Stimulated activated naive CD8-positive, alpha-beta T cell treated with anti-CD3 and anti-CD28 coated beads, Interleukin-15, amount 100 ng/mL, for 72 hours (primary cell): ENCODE results near the gene ISG15.
"Not testable (repeated sequence)": the region's sequence is repeated elsewhere in the genome, so short reads cannot be mapped to it uniquely, and the experiment has no call there.

Experiments used
- ATAC-seq: fragments of 150-1000 bp; cut with Tn5 transposase; 2 replicates; pipeline ENCODE4 v1.10.0; 2021; ENCODE audit warnings: mild to moderate bottlenecking, moderate library complexity
- DNase-seq, 2 donors: peaks; one replicate each; pipeline ENCODE4 v3.0.0; 2021 to 2022
- H3K27ac Mint-ChIP-seq, 2 donors: one replicate each; pipeline ENCODE4 v1.8.0; 2022; ENCODE audit warnings: mild to moderate bottlenecking in 2 of 2, mixed read lengths in 2 of 2, moderate library complexity in 2 of 2
- H3K27me3 Mint-ChIP-seq: one replicate; pipeline ENCODE4 v1.8.0; 2022; ENCODE audit warnings: mixed read lengths
- H3K4me1 Mint-ChIP-seq: one replicate; pipeline ENCODE4 v1.8.0; 2022; ENCODE audit warnings: mild to moderate bottlenecking, mixed read lengths
- H3K4me3 Mint-ChIP-seq, 2 donors: one replicate each; pipeline ENCODE4 v1.8.0; 2022; ENCODE audit warnings: mild to moderate bottlenecking in 2 of 2, mixed read lengths in 2 of 2, moderate library complexity in 1 of 2
- H3K9me3 Mint-ChIP-seq, 2 donors: one replicate each; pipeline ENCODE4 v1.8.0; 2022; ENCODE audit warnings: mixed read lengths in 2 of 2

The ISG15 gene

GRCh38 chr1:972726-973458 is 40.4 kb upstream of the ISG15 start:
- Mint-ChIP-seq H3K27ac (no peak overlapping the region), H3K4me3 (no peak overlapping the region), H3K27me3 (peaks cover 82% of the 10 kb centered on the region), H3K9me3 (peaks cover 0 to under 1% of the 10 kb centered on the region in 2 donors), H3K4me1 (peaks cover 8% of the 10 kb centered on the region)
- DNase-seq, result no peak
- no peak for ATAC-seq

- H3K27ac Mint-ChIP-seq, result no peak overlapping the region
- DNase-seq (no peak), ATAC-seq (no peak)
- no peak overlapping the region for H3K4me3 Mint-ChIP-seq
- peaks cover 0 to 7% of the 10 kb centered on the region in 2 donors for H3K9me3 Mint-ChIP-seq
- H3K4me1 Mint-ChIP-seq, result peaks cover 13% of the 10 kb centered on the region
- peaks cover 82% of the 10 kb centered on the region for H3K27me3 Mint-ChIP-seq
These were observed 39.6 kb upstream of the ISG15 start for GRCh38 chr1:973459-974292.

DNA sequence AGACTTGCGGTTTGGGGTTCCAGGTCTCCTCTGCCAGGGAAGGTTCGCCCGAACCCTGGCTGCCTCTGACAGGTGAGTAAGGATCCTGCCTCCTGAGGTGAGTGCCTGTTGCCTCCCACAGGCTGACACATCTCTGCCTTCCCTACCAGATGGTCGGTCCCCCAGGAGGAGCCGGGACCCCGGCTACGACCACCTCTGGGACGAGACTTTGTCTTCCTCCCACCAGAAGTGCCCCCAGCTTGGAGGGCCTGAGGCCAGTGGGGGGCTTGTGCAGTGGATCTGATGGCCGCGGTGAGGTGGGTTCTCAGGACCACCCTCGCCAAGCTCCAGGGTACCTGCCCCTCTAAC is 39.0 kb upstream of the ISG15 start:
- Mint-ChIP-seq H3K4me3 (no peak overlapping the region), H3K9me3 (peaks cover 0 to 7% of the 10 kb centered on the region in 2 donors), H3K27me3 (peaks cover 76% of the 10 kb centered on the region), H3K4me1 (peaks cover 13% of the 10 kb centered on the region), H3K27ac (no peak overlapping the region)
- DNase-seq (no peak), ATAC-seq (no peak)

DNA sequence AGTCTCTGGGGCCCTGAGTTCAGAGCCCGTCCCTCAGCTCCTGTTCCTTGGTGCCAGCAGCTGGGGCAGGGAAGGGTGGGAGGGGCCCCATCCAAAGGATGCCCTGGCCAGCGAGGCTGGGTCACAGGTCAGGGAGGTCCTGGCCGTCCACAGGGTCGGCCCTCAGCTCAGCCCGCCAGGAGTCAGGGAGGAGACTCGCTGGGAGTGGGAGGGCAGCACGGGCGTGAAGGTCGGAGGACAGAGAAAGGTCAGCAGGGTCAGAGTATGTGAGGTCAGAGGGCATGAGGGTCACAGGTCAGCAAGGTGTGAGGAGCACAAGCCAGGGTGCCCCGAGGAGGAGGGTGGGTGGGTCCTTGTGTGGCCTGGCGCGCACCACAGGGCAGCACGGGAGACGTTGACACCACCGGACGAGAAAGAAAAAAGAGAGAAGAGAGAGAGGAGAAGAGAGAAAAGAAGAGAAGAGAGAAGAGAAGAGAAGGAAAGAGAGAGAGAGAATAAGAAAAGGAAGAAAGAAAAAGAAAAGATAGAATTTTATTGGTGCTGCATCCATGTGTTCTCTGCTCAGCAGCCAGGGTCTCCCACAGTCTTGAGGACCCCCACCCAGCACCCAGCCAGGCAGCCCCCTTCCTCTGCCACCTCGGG is 38.5 kb upstream of the ISG15 start:
- DNase-seq (no peak), ATAC-seq (no peak)
- H3K27me3 Mint-ChIP-seq, result peaks cover 70% of the 10 kb centered on the region
- H3K9me3 Mint-ChIP-seq, result peaks cover 0 to 7% of the 10 kb centered on the region in 2 donors
- no peak overlapping the region for H3K27ac Mint-ChIP-seq
- no peak overlapping the region for H3K4me3 Mint-ChIP-seq
- peaks cover 13% of the 10 kb centered on the region for H3K4me1 Mint-ChIP-seq

DNA sequence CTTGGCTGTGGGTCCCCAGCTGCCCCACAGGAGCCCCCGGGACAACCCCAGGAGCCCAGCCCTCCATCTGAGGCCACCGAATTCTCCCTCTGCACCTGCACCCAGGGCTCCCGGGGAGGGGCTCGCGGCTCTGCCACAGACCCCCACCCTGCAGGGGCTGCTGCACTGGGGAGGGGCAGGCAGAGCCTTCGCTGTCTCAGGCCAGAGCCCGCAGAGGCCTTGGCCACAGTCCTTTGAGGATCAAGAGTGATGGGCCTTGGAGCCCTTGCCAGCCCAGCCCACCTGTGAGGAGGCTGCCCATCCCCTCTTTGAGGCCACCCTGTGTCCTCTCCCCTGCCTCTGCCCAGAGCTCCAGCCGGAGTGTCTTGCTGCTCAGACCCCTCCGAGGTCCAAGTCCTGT is 37.9 kb upstream of the ISG15 start:
- no peak for ATAC-seq
- H3K4me3 Mint-ChIP-seq, result no peak overlapping the region
- H3K4me1 Mint-ChIP-seq, result peaks cover 13% of the 10 kb centered on the region
- peaks cover 0 to 7% of the 10 kb centered on the region in 2 donors for H3K9me3 Mint-ChIP-seq
- no peak overlapping the region for H3K27ac Mint-ChIP-seq
- DNase-seq, result no peak
- H3K27me3 Mint-ChIP-seq, result peaks cover 65% of the 10 kb centered on the region

DNA sequence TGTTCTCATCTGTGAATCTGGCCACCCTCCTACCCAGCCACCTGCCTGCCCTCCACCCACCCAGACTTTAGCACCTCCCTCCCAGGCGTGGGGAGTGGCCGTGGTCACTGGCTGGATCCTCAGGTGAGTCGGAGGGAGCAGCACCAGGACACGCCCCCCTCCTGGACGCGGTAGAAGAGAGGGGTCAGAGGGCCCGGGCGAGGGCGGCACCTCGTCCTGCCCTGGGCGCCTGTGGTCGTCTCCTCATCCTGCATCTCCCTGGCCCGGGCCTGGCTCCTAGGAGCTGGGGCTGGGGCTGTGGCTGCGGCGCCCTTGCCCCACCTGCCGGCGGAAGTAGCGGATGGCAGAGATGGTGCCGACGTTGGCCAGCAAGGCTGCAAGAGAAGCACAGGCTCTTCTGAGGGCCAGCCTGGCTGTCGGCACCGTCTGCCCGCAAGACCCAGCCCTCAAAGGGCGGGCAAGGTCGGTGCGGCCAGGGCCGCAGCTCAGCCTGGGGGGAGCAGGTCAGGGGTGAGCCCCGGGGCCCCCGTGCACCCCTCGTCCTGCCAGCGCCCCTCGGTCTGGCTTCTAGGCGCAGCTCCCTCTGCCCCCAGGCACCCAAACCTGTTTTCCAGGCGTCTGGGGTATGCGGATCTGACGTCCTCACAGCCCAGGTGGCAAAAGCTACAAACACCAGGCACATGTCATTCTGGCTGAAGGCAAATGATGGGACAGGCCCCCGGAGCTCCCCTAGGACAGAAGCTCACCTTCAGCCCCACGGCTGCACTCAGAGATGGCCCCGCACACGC is 37.2 kb upstream of the ISG15 start:
- DNase-seq (peak; percentile 70 to 71), ATAC-seq (peak; percentile 81)
- Mint-ChIP-seq H3K27me3 (peaks cover 58% of the 10 kb centered on the region), H3K9me3 (peaks cover 0 to 7% of the 10 kb centered on the region in 2 donors), H3K4me3 (peak overlapping the region; percentile 9 to 29), H3K27ac (no peak overlapping the region), H3K4me1 (peaks cover 13% of the 10 kb centered on the region)

DNA sequence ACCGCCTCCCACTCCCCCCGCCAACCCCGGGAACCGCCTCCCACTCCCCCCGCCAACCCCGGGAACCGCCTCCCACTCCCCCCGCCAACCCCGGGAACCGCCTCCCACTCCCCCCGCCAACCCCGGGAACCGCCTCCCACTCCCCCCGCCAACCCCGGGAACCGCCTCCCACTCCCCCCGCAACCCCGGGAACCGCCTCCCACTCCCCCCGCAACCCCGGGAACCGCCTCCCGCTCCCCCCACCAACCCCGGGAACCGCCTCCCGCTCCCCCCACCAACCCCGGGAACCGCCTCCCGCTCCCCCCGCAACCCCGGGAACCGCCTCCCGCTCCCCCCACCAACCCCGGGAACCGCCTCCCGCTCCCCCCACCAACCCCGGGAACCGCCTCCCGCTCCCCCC is 36.5 kb upstream of the ISG15 start:
- Mint-ChIP-seq H3K4me1 (peaks cover 13% of the 10 kb centered on the region), H3K27me3 (peaks cover 51% of the 10 kb centered on the region)
- not testable (repeated sequence) for ATAC-seq, H3K4me3 Mint-ChIP-seq, H3K9me3 Mint-ChIP-seq, DNase-seq, H3K27ac Mint-ChIP-seq

- no peak overlapping the region for H3K27ac Mint-ChIP-seq
- H3K27me3 Mint-ChIP-seq, result peaks cover 49% of the 10 kb centered on the region
- ATAC-seq (no peak), DNase-seq (no peak)
- peaks cover 13% of the 10 kb centered on the region for H3K4me1 Mint-ChIP-seq
- H3K4me3 Mint-ChIP-seq, result peak overlapping the region in 1 of 2 donors; percentile 34
- peaks cover 0 to 7% of the 10 kb centered on the region in 2 donors for H3K9me3 Mint-ChIP-seq
These were observed 35.0 kb upstream of the ISG15 start for GRCh38 chr1:978069-978834.

DNA sequence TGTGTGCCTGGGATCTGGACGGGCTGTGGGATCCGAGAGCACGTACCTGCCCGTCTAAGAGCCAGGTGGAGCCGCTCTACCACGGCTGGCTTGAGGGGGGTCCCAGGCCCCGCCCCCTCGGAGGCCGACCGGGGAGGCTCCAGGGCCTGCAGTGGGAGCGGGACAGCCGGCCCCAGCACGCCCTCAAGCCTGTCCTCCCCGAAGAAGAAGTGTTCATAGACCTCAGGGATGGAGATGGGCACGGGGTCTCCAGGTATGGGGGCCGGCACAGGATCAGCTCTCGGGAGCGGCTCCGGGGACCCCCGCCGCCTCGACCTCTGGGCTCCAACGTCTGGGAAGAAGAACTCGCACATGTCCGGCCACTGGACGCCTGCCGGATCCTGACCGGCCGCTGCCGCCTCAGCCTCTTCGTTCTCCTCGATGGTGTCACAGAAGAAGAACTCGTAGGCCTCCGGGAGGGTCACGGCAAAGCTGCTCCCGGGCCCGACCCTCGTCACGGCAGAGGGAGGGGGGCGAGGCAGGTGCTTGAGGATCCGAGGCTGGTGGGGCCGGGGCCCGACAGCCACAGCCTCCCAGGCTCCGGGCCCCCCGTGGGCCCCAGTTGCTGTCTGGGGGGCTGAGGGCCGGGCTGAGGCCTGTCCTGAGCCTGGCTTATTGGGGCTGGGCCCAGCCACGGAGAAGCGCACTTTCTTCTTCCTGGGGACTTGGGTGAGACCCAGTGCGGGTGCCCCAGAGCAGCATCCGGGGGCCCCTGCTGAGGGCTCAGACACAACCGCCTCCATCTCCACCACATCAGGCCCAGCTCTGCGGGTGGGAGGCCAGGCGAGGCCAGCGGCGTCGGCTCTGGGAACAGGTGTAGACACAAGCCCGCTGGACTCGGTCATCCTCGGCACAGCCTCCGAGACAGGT is 34.2 kb upstream of the ISG15 start:
- no peak for ATAC-seq
- H3K27me3 Mint-ChIP-seq, result peaks cover 49% of the 10 kb centered on the region

DNA sequence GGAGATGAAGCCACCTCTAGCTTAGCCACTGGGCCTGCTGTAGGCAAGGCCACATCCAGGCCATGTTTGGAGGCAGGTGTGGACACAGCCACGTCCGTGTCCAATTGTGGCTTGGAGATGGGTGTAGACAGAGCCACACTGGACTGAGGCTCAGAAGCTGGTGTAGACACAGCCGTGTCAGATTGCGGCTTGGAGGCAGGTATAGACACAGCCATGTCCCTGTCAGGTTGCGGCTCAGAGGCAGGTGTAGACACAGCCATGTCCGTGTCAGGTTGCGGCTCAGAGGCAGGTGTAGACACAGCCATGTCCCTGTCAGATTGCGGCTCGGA is 33.6 kb upstream of the ISG15 start:
- DNase-seq, result no peak
- Mint-ChIP-seq H3K27me3 (peaks cover 43% of the 10 kb centered on the region), H3K27ac (no peak overlapping the region), H3K4me1 (peaks cover 19% of the 10 kb centered on the region), H3K9me3 (peaks cover 0 to 7% of the 10 kb centered on the region in 2 donors), H3K4me3 (no peak overlapping the region)
- no peak for ATAC-seq

More for the DNA sequence above, 34.2 kb upstream of the ISG15 start:
- Mint-ChIP-seq H3K4me1 (peaks cover 19% of the 10 kb centered on the region), H3K4me3 (no peak overlapping the region), H3K27ac (no peak overlapping the region), H3K9me3 (peaks cover 0 to 7% of the 10 kb centered on the region in 2 donors)
- DNase-seq, result peak in 1 of 2 donors; percentile 10

DNA sequence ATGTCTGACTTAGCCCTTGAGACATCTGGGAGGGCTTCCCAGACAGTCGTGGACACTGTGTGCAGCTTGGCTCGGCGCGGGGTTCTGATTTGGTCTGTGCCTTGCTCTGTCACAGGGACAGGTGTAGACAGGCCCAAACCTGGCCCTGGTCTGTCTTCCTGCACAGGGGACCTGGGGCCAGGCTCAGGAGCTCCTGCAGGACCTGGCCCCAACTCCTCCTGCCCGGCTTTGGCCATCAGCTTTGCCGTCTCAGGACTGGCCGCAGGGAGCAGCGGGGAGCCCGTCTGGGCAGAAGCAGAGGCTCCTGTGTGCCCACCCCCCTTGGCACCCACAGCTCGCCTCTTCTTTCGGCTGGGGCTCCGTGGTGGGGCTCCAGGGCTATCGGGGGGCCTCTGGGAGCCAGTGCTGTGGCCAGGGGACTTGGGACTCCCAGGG is 33.1 kb upstream of the ISG15 start:
- ATAC-seq (no peak), DNase-seq (no peak)
- Mint-ChIP-seq H3K4me1 (peaks cover 19% of the 10 kb centered on the region), H3K4me3 (no peak overlapping the region), H3K27me3 (peaks cover 43% of the 10 kb centered on the region), H3K9me3 (peaks cover 0 to 7% of the 10 kb centered on the region in 2 donors), H3K27ac (no peak overlapping the region)

GRCh38 chr1:980602-981395 is 32.5 kb upstream of the ISG15 start:
- H3K27ac Mint-ChIP-seq, result no peak overlapping the region
- ATAC-seq (no peak), DNase-seq (no peak)
- peaks cover 43% of the 10 kb centered on the region for H3K27me3 Mint-ChIP-seq
- no peak overlapping the region for H3K4me3 Mint-ChIP-seq
- peaks cover 0 to 7% of the 10 kb centered on the region in 2 donors for H3K9me3 Mint-ChIP-seq
- peaks cover 15% of the 10 kb centered on the region for H3K4me1 Mint-ChIP-seq

DNA sequence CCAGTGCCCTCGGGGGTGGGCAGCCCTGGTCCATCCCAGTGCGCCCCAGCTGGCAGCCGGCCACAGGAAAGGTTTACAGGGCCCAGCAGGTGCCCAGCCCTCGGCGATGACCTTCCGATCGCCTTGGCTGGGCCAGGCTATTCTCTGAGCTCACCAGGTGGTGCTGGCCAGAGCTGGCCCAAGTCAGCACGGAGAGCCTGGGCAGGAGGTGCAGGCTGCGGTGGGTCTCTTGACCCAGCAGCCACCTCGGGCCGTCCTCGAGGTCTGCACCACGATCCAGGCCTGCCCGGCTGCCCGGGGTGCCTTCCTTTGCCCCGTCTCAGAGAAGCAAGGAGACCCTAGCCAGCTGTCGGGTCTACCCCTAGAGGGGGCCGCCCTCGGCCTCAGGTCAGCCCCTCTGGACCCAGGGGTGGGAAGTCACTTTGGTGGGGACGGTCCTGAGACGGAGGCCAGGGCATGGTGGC is 31.8 kb upstream of the ISG15 start:
- peaks cover 0 to 7% of the 10 kb centered on the region in 2 donors for H3K9me3 Mint-ChIP-seq
- no peak for DNase-seq
- H3K4me1 Mint-ChIP-seq, result peaks cover 12% of the 10 kb centered on the region
- H3K27me3 Mint-ChIP-seq, result peaks cover 46% of the 10 kb centered on the region
- no peak overlapping the region for H3K4me3 Mint-ChIP-seq
- no peak for ATAC-seq
- H3K27ac Mint-ChIP-seq, result no peak overlapping the region
